ENCODE measurements around the gene MSRB3. TPM values are rescaled to one million over a fixed set of nuclear protein-coding genes. Genes with fewer than 3 reads are reported as not detected.

Gene MSRB3
- total and polyA plus RNA-seq, 2 donors (not counting 1 experiment from before 2014, with no cell fraction given): not detected

- Mint-ChIP-seq H3K4me3 (no peak overlapping the region), H3K27me3 (no peaks in the 10 kb centered on the region), H3K27ac (no peak overlapping the region), H3K4me1 (no peaks in the 10 kb centered on the region), H3K9me3 (ENCODE audit: insufficient read depth) (no peaks in the 10 kb centered on the region)
- no peaks in the 10 kb centered on the region for H3K27me3 ChIP-seq (replicated peaks in 1 of 4; ENCODE audit: control extremely low read depth in 1 of 4, control insufficient read depth in 3 of 4, insufficient read depth in 4 of 4, low read length in 3 of 4)
- no peak overlapping the region for H3K27ac ChIP-seq (ENCODE audit: low read length in 2 of 2)
- WGBS (ENCODE audit: insufficient coverage): 97% methylated on average over 6 of the region's 7 CpGs
- H2AFZ ChIP-seq (ENCODE audit: insufficient read depth, low read depth, low read length, poor library complexity, severe bottlenecking): no peak overlapping the region
- POLR2A ChIA-PET: no interaction called here
- no peaks in the 10 kb centered on the region for H3K79me2 ChIP-seq (ENCODE audit: control insufficient read depth, insufficient read depth, low read length)
- no peaks in the 10 kb centered on the region for H3K36me3 ChIP-seq (replicated peaks in 1 of 2; ENCODE audit: control extremely low read depth in 1 of 2, control insufficient read depth in 1 of 2, extremely low read depth in 1 of 2, insufficient read depth in 2 of 2, low read length in 1 of 2)
- H3K4me1 ChIP-seq (ENCODE audit: control insufficient read depth in 2 of 2, insufficient read depth in 2 of 2, low read length in 2 of 2): no peaks in the 10 kb centered on the region
- no peak overlapping the region for H3K9ac ChIP-seq (ENCODE audit: low read length)
- no peaks in the 10 kb centered on the region for H3K9me3 ChIP-seq (ENCODE audit: control extremely low read depth in 1 of 3, control insufficient read depth in 2 of 3, insufficient read depth in 1 of 3, low read length in 2 of 3)
- DNase-seq: no peak
- intact Hi-C loops (cut with micrococcal nuclease): no loop called here
- no peak for TF ChIP-seq EZH2 (IDR thresholded peaks at IDR 0.05; ENCODE audit: borderline replicate concordance, insufficient read depth, low read depth, low read length, poor library complexity, severe bottlenecking)
- TF ChIP-seq, protein P1, sequence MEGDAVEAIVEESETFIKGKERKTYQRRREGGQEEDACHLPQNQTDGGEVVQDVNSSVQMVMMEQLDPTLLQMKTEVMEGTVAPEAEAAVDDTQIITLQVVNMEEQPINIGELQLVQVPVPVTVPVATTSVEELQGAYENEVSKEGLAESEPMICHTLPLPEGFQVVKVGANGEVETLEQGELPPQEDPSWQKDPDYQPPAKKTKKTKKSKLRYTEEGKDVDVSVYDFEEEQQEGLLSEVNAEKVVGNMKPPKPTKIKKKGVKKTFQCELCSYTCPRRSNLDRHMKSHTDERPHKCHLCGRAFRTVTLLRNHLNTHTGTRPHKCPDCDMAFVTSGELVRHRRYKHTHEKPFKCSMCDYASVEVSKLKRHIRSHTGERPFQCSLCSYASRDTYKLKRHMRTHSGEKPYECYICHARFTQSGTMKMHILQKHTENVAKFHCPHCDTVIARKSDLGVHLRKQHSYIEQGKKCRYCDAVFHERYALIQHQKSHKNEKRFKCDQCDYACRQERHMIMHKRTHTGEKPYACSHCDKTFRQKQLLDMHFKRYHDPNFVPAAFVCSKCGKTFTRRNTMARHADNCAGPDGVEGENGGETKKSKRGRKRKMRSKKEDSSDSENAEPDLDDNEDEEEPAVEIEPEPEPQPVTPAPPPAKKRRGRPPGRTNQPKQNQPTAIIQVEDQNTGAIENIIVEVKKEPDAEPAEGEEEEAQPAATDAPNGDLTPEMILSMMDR (IDR thresholded peaks at IDR 0.05): no peak
- H3K4me2 ChIP-seq (replicated peaks; ENCODE audit: low read depth, low read length, poor library complexity, severe bottlenecking): no peak overlapping the region
- CTCF ChIA-PET: no interaction called here
- H3K4me3 ChIP-seq (ENCODE audit: control extremely low read depth in 1 of 5, extremely low read depth in 1 of 5, insufficient read depth in 1 of 5, low read depth in 2 of 5, low read length in 4 of 5): no peak overlapping the region
- H4K20me1 ChIP-seq (ENCODE audit: control insufficient read depth, insufficient read depth, low read length, poor library complexity, severe bottlenecking): no peaks in the 10 kb centered on the region
- no peak for ATAC-seq (ENCODE audit: low read depth)
These were observed 220.7 kb downstream of the MSRB3 start for GRCh38 chr12:65499167-65499566.

GRCh38 chr12:65500091-65500900, 221.8 kb downstream of the MSRB3 start:
- H3K9ac ChIP-seq (ENCODE audit: low read length): no peak overlapping the region

More at GRCh38 chr12:65500091-65500900, 221.8 kb downstream of the MSRB3 start:
- Histone ChIP-seq H3K4me3 (ENCODE audit: control extremely low read depth in 1 of 5, extremely low read depth in 1 of 5, insufficient read depth in 1 of 5, low read depth in 2 of 5, low read length in 4 of 5) (no peak overlapping the region), H4K20me1 (ENCODE audit: control insufficient read depth, insufficient read depth, low read length, poor library complexity, severe bottlenecking) (no peaks in the 10 kb centered on the region), H3K36me3 (replicated peaks in 1 of 2; ENCODE audit: control extremely low read depth in 1 of 2, control insufficient read depth in 1 of 2, extremely low read depth in 1 of 2, insufficient read depth in 2 of 2, low read length in 1 of 2) (no peaks in the 10 kb centered on the region), H3K4me2 (replicated peaks; ENCODE audit: low read depth, low read length, poor library complexity, severe bottlenecking) (no peak overlapping the region), H3K27ac (ENCODE audit: low read length in 2 of 2) (no peak overlapping the region), H3K27me3 (replicated peaks in 1 of 4; ENCODE audit: control extremely low read depth in 1 of 4, control insufficient read depth in 3 of 4, insufficient read depth in 4 of 4, low read length in 3 of 4) (no peaks in the 10 kb centered on the region), H2AFZ (ENCODE audit: insufficient read depth, low read depth, low read length, poor library complexity, severe bottlenecking) (no peak overlapping the region), H3K79me2 (ENCODE audit: control insufficient read depth, insufficient read depth, low read length) (no peaks in the 10 kb centered on the region), H3K9me3 (ENCODE audit: control extremely low read depth in 1 of 3, control insufficient read depth in 2 of 3, insufficient read depth in 1 of 3, low read length in 2 of 3) (no peaks in the 10 kb centered on the region), H3K4me1 (ENCODE audit: control insufficient read depth in 2 of 2, insufficient read depth in 2 of 2, low read length in 2 of 2) (no peaks in the 10 kb centered on the region)
- DNase-seq (no peak), ATAC-seq (ENCODE audit: low read depth) (no peak)
- ChIA-PET CTCF (no interaction called here), POLR2A (no interaction called here)
- Mint-ChIP-seq H3K4me1 (no peaks in the 10 kb centered on the region), H3K27ac (no peak overlapping the region), H3K9me3 (ENCODE audit: insufficient read depth) (no peaks in the 10 kb centered on the region), H3K27me3 (no peaks in the 10 kb centered on the region), H3K4me3 (no peak overlapping the region)
- WGBS (ENCODE audit: insufficient coverage): 81% methylated on average over 4 of the region's 7 CpGs
- intact Hi-C loops (cut with micrococcal nuclease): no loop called here
- TF ChIP-seq, protein P1 (IDR thresholded peaks at IDR 0.05): no peak

Data from B cell (primary cell).